Stimulated activated CD8-positive, alpha-beta memory T cell treated with anti-CD3 and anti-CD28 coated beads, Interleukin-15, amount 100 ng/mL, for 24 hours (primary cell): ENCODE results near the gene STX19.

Experiments
- DNase-seq: peaks from one replicate; pipeline ENCODE4 v3.0.0-alpha.2; 2020; ENCODE audit warnings: low read depth

Gene STX19

DNA sequence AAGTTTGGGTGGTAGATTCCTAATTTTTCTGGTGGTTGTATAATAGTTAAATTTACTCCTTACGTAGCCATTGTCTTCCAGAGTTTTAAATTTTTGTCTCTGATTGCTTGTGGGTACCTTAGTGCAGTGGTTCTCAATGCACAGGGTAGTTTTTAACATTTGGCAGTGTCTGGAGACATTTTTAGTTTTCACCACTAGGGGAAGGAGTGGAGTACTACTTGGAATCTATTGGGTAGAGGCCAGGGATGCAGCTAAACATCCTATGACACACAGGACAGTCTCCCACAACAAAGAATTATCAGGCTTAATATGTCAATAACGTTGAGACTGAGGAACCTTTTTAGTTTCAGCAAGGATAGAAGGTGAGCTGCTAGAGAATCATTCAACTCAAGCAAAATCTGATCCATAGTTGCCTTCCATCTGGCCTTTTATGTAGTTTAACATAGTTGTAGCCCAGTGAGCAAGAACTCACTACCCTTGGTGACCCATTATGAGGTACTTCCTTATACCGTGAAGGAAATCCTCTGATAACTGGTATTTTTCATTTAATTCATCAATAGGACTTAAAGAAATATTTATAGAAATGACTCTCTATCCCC is 8.6 kb upstream of the STX19 start:
- no peak for DNase-seq

DNA sequence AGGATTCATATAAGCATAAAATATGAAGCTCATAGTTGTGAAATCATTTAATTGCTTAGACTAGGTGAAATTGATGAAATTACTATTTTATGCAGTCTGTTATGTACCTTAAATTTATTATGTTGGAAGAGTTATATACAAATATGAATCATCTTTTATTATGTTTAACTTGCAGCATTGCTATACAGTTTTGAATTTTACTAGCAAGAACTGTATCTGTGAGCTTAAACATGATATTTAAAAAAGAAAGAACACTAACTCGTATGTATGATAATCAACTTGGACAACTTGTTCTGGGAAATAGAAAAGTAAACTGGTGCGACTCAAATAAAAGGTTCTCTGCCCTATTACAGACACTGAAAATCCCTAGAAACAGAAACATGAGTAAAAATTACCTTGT is 1.8 kb downstream of the STX19 start:
- no peak for DNase-seq

DNA sequence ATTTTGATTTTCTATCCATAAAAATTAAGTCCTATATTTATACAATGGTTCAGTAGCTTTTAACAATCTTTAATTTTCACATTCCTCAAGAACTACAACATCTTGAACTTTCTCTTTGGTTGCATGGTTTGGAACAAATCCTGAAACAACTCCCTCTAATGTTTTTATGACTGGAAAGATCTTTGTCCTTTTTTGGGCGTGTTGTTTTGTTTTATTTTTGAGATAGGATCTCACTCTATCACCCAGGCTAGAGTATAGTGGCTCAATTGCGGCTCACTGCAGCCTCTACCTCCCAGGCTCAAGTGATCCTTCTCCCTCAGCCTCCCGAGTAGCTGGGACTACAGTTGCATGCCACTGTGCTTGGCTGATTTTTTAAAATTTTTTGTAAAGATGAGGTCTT is 4.0 kb downstream of the STX19 start:
- no peak for DNase-seq

DNA sequence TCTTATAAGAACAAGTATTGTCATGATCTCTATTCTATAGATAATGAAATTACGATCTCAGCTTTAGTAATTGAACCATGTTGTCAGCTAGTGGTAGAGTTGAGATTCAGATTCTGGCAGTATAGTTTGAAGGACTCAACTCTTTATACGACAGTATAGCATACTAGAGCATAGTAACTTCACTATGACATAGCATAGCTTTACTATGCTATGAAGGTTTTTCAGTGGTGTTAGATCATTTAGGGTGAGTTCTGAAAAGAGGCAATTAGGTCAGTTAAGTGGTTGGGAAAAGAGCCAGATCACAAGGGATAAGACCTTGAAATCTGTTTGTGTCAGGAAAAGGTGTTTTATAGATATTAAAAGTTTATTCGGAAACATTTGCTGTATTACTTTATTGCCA is 8.1 kb downstream of the STX19 start:
- DNase-seq = no peak

DNA sequence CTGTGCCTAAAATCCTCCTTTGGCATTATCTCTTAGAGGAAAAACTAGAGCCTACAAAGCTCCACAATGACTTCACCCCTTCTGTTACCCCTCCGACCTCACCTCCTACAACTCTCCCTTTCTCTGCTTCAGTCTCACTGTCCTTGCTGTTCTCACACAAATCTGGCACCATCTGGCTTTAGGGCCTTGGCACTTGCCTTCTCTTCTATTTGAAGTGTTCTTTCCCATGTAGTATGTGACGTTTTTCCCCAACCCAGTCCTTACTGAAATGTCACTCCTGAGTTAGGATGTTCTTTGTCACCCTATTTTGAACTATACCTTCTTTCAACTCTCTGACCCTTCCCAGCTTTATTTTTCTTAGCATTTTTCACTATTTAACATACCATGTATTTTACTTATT is 8.7 kb downstream of the STX19 start:
- no peak for DNase-seq

DNA sequence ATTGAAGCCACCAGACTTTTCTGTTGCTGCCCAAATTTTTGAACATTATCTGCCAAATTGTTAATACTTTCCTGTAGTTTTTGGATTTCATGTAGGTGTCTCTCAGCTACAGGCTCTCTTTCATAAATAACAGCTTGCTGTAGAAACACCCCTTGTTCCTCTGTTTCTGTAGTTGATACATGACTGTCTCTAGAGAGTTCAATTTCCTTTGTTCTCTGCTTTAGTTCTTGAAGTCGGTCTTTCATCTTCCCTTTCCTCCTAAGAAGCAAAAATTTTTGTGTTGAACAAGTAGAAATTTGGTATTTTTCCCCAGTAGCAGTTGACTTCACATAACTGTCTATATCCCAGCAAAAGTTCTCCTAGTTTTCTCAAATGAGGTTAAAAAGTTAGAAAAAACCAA is 13.4 kb downstream of the STX19 start:
- no peak for DNase-seq

DNA sequence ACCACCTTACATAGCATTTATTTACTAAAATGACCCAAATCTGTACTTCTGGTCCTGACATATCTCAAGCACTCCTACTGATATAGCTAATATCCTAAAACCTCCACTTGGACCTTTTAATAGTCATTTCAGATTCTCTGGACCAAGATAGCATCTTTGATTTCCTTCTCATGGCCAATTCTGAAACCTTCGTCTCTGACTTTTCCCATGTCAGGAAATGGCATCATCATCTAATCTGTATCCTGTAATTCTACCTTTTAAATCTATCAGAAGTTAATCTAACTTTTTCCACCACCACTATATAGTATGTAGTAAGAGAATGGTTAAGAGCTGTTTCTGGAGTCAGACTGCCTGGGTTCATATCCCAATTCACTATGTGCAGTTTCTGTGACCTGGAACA is 16.2 kb downstream of the STX19 start:
- DNase-seq = no peak

DNA sequence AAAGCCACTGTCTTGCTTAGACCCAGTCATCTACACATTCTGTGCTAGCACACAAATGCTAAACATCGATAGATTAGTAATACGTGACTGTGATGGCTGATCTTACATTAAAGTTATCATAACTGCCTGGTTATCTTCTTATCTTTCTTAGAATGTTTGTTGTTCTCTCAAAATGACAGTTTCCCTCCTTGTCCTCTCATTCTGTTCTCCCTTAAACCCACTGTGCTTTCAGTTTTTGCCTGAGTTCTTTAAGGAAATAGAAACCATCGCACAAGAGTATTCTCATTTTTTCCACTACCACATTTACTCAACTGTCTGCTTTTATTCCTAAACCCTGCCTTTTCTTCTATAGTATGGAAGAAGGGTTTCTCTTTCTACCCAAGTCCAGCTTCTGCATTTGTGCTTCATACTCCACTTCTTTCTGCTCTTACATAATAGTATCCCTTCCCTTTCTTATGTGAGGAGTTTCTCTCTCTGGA is 17.1 kb downstream of the STX19 start:
- no peak for DNase-seq

DNA sequence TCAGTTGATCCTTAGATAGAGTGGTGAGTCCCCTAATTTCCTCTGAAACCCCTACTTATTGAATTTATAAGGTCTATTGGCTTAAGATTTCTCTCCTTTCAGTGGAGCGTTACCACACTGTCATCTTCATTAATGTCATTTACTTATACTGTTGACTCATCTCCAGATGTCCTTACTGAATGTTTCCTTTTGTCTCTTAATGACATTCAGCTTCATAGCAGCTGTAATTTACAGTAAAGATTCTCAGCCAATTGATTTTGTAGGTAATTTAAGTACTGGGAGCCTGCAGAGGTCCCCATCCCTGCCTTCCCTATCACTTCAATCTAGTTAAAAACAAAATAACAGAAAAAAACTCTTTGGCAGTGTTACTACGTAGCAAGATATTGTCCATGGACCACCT is 18.8 kb downstream of the STX19 start:
- DNase-seq = no peak

DNA sequence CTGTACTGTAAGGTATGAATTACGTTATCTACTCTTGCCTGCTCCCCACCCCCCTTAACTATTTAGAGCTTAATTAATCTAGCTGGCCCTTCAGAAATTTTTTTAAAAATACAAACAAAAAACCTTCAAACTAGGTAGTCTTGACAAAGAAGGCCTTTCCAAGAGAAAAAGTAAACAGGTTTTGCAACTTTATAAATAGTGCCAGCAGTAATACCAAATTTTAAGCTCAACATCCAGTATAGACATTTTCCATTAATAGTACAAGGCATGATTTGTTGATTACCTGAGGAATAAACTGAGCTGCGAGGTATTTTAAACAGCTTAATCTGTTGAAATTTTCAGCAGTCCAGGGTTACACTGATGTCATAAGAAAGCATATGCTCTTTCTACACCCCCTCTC is 20.1 kb downstream of the STX19 start:
- DNase-seq = no peak

DNA sequence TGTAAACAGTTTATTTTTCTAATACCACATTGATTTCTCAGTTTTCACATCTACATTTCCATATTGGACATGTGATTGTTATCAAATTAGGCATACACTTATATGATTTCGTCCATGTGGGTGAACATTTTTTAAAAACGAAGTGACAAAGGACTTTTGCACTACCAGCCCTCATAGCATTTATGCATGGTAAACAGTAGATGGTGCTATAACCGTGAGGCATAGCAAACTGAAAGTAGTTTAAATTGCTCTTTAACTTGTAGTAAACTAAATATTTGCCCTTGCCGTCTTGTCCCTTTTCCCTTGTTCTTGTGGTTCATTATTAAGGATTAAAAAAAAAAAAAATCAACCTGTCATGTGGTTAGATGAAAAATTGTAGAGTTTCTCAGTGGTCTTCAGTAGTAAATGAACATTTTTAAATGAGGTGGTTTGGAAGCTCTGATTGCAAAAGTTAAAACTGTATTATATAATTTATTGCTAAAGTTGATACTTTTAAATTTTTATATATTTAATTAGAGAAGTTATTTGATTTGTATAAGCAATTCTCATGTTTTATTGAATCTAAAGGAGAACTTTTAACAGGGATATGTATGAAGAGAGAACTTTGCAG is 24.0 kb downstream of the STX19 start:
- DNase-seq = no peak

DNA sequence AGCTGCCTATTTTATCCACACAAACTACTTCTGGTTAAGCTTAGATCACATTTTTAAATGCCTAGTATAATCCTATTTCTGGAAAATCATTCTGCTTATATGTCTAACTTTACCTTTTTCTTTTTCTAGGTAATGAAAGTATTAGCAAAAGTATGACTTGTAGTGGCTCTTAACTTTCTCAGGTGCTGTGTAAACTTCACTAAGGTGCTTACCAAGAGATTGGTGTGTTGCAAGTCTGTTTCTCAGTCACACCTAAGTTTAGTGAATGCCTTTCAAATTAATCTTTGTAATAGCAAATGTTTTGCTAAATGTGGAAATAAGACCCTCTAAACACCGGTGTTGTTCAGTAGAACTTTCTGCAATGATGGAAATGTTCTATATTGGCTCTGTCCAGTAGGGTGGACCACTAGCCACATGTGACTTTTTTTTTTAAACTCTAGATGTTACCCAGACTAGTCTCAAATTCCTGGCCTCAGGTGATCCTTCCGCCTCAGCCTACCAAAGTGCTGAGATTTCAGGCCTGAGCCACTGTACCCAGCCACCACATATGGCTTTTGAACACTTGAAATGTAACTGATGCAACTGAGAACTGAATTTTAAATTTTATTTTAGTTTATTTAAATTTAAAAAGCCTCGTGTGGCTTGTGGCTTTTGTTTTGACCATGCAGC is 26.4 kb downstream of the STX19 start:
- DNase-seq = no peak

DNA sequence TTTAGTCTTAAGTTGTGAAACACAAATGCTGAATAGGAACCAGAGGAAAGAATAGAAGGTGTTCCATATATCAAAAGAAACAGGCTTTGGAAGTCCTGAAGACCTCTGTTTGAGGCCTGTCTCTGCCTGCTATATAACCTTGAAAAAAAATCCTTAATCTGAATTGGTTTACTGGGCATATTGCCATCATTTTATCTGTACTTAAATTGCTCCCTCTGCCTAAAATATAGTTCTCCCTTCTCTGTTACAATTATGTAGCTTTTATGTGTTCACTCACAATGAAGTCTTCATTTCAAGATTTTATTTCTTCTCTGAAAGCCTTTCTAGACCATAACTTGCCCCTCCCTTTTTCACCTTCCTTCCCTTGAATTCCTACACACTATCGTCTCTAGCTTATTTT is 27.2 kb downstream of the STX19 start:
- no peak for DNase-seq

DNA sequence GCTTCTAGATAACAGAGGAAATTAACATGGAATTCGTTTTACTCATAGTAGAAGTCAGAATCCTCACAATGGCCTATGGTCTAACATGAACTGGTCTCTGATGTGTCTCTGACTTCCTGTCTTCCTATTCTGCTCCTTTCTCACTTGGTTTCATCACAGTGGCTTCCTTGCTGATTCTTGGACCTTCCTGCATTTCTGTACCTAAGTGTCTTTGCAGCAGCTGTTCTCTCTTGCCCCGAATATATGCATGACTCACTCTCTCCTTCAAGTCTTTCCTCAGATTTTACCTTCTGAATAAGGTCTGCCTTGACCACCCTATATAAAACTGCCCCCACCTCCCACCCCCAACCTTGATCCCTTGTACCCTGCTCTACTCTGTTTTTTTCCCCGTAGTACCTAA is 34.3 kb downstream of the STX19 start:
- no peak for DNase-seq

DNA sequence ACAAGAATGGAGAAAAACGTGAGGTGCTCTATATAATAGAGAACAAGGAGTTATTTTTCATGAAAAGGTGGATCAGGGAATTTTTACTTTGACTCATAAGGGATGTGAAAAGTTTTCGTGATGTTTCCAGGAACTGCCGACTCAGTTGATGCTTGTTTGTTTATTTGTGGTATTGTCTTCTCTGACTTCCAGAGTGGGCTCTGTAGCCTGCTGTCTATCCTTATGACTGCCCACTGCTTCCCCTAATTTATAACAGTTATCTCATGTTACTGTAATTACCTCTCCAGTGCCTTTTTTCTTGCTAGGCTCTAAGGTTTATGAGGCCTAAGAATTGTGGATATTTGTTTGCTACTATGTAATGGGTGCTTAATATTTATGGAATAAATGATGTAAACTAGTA is 36.2 kb downstream of the STX19 start:
- DNase-seq = no peak

DNA sequence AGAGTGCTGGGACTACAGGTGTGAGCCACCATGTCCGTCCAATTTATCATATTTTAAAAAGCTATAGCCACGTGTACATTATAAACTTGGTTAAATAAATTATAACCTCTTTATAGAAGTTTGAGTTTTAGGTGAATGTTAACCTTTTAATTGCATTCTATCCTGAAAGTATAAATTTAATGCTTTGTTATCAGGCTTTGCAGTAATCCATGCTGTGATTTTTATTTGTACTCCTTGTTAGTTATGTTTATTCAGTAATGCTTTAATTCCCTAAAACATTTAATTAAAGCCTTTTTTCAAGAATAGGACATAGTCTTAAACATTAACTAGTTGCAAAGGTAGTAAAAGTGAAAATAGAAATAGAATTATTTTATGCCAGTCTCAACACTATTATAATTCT is 36.8 kb downstream of the STX19 start:
- DNase-seq = no peak

DNA sequence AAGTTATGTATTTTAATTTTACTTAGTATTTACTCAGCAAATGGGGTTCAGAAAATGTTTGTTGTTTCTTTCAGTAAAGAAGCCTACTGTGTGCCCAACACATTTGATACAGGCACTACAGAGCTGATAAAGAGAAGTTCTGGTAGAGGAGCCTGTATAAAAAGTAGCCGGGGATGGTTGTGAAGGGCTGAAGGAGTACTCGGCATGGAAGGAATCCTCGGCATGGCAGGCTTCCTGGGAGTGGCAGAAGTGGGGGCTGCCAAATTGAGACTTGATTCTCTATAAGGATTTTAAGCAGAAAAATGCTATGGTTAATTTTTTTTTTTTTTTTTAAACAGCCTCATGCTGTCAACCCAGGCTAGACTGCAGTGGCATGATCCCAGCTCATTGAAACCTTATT is 39.2 kb downstream of the STX19 start:
- no peak for DNase-seq

DNA sequence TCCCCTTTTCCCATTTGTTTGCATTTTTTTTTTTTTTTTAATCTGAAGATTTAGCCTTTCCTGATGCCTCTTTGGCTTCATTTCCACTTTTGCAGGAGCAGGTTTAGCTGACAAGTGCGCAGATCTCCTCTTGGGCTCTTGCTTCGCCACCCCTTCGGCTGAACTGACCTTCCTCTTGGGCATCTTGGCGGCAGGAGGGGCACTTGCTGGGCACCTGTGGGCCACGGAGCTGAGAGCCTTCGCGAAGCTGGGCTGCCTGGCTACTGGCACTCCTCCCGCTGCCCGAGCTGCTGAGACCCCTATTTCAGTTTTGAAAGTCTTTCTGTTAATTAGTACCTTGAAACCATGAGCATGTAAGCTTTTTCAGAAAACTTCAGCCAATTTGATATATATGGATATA is 39.6 kb downstream of the STX19 start:
- DNase-seq = no peak

DNA sequence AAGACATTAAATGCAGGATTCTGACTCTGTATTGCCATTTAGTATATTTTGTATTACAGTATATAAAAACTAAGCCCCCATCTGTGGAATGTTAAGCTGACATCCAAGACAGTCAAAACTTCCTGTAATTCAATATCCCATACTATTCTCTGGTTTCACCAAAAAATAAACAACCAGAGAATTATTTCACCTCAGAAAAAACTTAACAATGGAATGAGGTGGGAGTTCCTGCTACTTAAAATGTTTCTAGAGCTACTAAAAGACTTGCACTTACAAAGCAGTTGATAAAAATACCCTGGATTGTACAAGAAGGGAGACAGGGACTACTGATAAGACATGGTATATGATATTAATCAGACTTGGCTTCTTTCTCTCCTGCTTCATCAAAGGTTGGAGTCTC is 40.1 kb downstream of the STX19 start:
- DNase-seq = no peak

DNA sequence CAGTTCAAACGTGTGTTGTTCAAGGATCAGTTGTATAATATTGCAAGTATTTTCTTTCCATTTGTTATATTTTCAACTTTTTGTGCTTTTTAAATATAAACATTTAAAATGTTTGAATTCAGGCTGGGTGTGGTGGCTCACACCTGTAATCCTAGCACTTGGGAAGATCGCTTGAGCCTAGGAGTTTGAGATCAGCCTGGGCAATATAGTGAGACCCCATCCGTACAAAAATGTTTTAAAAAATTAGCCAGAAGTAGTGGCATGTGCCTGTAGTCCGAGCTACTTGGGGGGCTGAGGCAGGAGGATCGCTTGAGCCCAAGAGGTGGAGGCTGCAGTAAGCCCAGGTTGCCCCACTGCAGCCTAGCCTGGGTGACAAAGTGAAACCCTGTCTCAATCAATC is 43.8 kb downstream of the STX19 start:
- no peak for DNase-seq

DNA sequence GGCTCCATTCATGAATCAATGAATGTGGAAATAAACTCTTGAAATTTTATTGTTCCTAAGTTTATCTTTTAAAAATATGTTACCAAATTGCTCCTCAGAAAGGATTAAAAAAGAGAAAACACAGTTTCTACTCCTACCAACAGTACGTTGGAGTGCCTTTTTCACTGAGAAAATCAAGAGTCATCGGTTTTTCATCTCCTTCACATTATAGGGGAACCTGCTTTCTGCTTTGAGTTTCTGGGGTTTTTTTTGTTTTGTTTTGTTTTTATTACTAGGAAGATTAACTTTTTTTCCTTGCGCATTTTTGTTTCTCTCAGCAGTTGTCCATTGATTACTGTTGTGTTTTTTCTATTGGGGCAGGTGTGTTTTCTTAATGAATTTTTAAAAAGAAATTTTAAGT is 45.0 kb downstream of the STX19 start:
- DNase-seq = no peak

DNA sequence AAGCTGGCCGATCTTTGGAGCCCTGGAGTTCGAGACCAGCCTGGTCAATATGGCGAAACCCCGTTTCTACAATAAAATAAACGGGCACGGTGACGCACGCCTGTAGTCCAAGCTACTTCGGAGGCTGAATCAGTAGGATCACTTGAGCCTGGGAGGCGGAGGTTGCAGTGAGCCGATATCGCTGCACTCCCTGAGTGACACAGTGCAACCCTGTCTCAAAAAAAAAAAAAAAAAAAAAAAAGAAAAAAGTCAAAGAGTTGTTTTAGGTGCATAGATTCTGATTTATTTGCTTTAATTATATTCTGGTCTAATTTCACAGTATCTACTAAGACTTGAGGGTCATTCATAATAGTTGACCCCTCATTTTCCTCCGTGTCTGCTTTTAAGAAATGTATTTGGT is 46.7 kb downstream of the STX19 start:
- no peak for DNase-seq

DNA sequence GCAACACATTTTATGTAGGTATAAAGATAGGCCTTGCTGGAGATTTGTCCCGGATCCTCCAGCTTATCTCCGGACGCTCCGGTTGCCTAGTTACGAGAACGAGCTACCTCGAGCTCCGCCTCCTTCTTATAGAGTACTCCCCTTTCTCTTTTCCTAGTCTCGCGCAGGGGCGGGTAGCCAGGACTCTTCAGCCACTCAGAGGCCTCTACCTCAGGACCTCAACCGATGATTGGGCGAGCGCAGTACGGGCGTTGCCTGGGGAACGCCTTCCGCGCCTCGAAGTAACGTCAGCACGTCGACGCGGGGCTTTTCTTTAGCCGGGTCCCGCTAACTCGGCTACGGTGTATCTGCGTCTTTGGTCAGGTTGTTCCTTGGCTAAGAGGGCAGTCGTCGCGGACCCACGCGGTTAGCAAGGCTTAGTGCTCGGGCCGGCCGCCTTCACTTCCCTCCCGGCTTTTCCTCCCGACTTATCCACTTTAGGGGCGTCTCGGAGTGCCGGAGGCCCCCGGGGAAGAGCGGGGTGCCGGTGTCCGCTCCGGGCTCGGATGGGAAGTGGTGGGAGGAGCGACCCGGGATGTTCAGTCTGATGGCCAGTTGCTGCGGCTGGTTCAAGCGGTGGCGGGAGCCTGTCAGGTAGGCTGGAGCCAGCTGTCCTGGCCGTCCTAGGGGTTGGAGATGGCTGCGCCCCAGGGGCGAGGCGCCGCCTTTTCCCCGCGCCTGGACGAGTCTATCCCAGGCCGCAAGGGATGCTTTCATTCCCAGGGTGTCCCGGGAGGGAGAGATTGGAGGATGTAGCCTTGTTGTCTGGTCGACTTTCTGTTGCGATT is 48.3 kb downstream of the STX19 start, which contains the start of gene ARL13B:
TSS of gene ARL13B (plus strand) at position 306 of the 827 bp plus-strand sequence. CDS start at position 575, 269 bp downstream.
- DNase-seq = peak; percentile 74
